H1 (cell line): Measurements from ENCODE around the gene CCT6A. TPM values are rescaled to one million over a fixed set of nuclear protein-coding genes. Genes with fewer than 3 reads are reported as not detected.

Experiments used
- CHD1 ChIP-seq: IDR thresholded peaks from 2 replicates; pipeline ENCODE4 v1.6.1; 2012; ENCODE audit warnings: low read depth, low read length, improper control_type of control experiment
- CHD2 ChIP-seq: IDR thresholded peaks from 2 replicates; pipeline ENCODE4 v1.6.1; 2012; ENCODE audit warnings: low read length, improper control_type of control experiment
- CHD7 ChIP-seq: fragments of 300-600 bp; sonication (generic); IDR thresholded peaks from 2 replicates; pipeline ENCODE4 v1.7.1; 2012; ENCODE audit warnings: low read length, moderate library complexity, mild to moderate bottlenecking, inconsistent platforms; ENCODE audit not compliant: insufficient replicate concordance
- MAFK ChIP-seq: IDR thresholded peaks from 2 replicates; pipeline ENCODE4 v1.6.1; 2012; ENCODE audit warnings: low read depth, mild to moderate bottlenecking, improper control_type of control experiment, low read length
- polyA plus RNA-seq, 7 experiments: library from polyadenylated mRNA; depleted of rRNA in 3 of 7; stranded (reverse) in 5 of 7; unstranded in 2 of 7; fragments of >200 nt in 5 of 7; fragments of 200-250 nt in 2 of 7; gene quantifications; 1 replicate in 5 of 7; 2 replicates in 1 of 7; 4 replicates in 1 of 7; pipeline versions ENCODE4 v1.2.1 to v1.2.3, GENCODE V29; 2011 to 2013; ENCODE audit warnings: missing spikeins in 2 of 7, mixed read lengths in 2 of 7
- total RNA-seq: library from RNA; stranded (reverse); fragmentation: NEBNext Ultra II Directional; extraction: Animal tissue kit (Norgen Biotek cat#: 25700); gene quantifications from 2 replicates; pipeline ENCODE4 v1.2.1, GENCODE V29; 2021

Gene CCT6A
- total and polyA plus RNA-seq, 2 of the 8 experiments (the other 6 are each of a cell fraction or from before 2014, with no cell fraction given) = 201 to 272 TPM

DNA sequence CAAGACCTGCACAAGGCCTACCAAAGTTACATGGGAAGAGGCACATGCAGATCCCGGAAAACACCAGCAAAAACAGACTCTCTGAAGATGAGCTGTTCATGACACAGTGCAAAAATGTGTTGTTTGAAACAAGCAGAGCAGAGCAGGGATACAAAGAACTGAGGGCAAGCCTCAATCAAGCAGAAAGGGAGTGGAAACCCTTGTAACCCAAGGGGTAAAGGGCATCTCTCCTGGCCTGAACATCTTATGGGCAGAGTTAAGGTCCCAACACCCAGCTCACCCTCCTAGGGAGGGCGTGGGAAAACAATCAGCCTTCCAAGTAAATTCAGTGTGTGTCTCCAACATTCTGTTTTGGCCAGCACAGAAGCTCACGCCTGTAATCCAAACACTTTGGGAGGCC is 10.8 kb upstream of the CCT6A start (continued):
- TF ChIP-seq CHD7 (no peak), MAFK (no peak), CHD1 (no peak), CHD2 (no peak)
